NCI-H2171 treated with DMSO at 0.1 percent for 48 hours (cell line): ENCODE results near the gene FAM120AOS.
A peak's percentile ranks its signal among the peaks of the same experiment; 100 is the strongest.
"Not testable (repeated sequence)": the region's sequence is repeated elsewhere in the genome, so short reads cannot be mapped to it uniquely, and the experiment has no call there.

ENCODE experiments used
- DNase-seq: peaks from one replicate; lab custom pipeline; 2025; lab: John Stamatoyannopoulos, UW

FAM120AOS gene

DNA sequence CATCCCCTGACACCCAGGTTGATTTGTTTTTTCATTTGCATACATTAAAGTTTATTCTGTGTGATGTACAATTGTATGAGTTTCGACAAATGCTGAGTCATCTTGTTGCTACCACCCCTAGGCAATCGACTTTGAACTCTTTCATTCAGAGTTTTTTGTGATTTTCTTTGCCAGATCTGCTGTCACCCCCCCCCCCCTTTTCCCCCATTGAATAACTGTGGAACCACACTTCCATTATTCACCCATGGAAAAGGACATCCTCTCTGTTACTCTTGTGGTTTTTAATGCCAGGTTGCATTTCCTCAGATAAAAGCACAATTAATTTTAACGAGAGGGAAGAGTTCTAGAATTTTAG lies 13.7 kb upstream of the FAM120AOS start:
- no peak for DNase-seq

- no peak for DNase-seq
These were observed 13.2 kb upstream of the FAM120AOS start for GRCh38 chr9:93466416-93467061.

- DNase-seq, result no peak
These were observed 12.5 kb upstream of the FAM120AOS start for GRCh38 chr9:93465855-93466254.

DNA sequence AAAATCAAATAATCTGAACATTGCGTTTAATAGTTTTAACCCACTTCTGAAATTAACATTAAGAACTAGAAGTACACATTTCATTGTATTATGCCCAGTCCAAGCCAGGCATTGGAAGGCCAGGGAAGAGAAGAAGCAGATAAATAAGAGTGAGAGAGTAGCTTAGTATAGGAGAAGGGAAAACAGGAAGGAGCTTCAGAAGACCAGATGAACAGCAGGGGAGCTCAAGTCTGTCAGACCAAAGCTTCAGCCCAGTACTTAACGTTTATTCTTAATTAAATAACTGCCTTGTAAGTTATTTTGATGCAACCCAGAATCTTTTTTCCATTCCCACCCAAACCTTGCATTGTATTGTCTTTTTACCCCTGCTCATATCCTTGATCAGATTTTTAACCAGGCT lies 11.5 kb upstream of the FAM120AOS start:
- DNase-seq, result no peak

- no peak for DNase-seq
These were observed 11.0 kb upstream of the FAM120AOS start for GRCh38 chr9:93464395-93464794.

GRCh38 chr9:93463638-93464248 lies 10.4 kb upstream of the FAM120AOS start:
- DNase-seq, result no peak

GRCh38 chr9:93461821-93462220 lies 8.4 kb upstream of the FAM120AOS start:
- no peak for DNase-seq

DNA sequence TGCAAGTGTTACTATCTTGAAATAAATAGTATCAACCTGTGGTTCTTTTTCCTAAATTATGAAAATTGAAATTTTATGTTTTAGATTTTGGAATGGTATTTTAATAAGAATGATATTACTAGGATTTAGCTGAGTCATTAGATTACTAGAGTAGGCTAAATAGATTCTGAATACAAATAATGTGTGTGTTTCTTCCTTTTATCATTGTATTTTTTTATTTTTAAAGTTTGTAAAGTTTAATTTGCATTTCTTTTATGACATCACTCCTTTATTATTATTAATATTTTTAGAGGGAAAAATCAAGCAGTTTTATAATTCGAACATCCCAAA lies 8.0 kb upstream of the FAM120AOS start:
- DNase-seq, result no peak

GRCh38 chr9:93460689-93461413 lies 7.5 kb upstream of the FAM120AOS start:
- no peak for DNase-seq

DNA sequence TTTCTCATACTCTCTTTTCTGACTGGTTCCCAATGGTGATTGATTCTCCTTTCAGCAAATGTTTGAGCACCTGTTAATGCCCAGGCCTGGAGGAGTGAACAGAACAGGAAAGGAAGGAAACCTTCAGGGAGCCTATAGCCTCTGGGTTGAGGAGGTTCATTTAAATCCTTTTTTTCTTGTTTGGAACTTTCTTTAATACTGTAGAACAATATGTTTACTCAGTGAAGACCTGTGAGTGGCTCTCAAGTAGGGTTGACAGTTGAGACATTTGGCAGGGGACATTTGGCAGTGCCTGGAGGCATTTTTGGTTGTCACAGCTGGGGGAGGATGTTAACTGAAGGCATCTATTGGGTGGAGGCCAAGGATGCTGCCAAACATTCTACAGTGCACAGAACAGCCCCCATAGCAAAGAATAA lies 6.1 kb upstream of the FAM120AOS start:
- no peak for DNase-seq

GRCh38 chr9:93458712-93459111 lies 5.3 kb upstream of the FAM120AOS start:
- no peak for DNase-seq

- DNase-seq, result no peak
These were observed 3.6 kb upstream of the FAM120AOS start for GRCh38 chr9:93457006-93457405.

DNA sequence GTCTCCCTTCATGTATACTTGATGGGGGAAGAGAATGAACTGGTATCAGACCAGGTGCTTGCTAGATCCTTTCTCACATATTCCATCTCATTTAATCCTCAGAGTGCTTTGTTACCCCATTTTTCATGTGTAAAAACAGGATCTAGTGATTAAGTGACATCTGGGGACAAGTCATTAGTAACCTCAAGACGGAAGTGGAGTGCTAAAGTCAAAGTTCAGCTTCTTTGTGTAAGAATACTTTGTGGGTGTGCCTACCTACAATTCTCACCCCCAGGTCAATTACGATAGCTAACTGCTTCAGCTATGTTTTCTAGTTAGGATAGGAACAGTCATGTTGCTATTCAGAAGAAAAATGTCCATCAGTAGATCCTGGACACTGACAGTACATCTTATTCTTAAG lies 3.1 kb upstream of the FAM120AOS start:
- DNase-seq, result no peak

DNA sequence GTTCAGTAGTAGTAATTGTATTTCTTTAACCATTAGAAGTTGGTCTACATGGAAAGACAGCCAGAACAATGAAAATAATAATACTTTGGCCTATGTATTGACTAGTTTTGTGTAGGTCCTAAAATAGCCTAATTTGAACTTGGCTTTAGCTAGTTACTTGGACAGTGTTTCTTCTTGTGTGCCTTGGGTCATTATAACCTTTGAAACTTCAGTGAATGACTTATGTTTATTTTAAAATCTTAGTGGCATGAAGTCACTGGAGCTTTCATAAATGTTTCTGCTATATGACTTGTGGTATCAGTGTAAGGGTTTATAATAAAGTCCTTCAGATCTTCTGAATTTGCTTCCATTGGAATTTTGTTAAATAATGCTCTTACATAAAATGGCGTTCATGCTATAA lies 2.6 kb upstream of the FAM120AOS start:
- no peak for DNase-seq

- DNase-seq, result no peak
These were observed 703 bp downstream of the FAM120AOS start for GRCh38 chr9:93452710-93453046.

- peak; percentile 36 for DNase-seq
These were observed 1.3 kb downstream of the FAM120AOS start for GRCh38 chr9:93451849-93452709.

GRCh38 chr9:93450945-93451815 lies 2.2 kb downstream of the FAM120AOS start, which contains the start of gene FAM120A:
Gene FAM120A (plus strand): TSS chr9:93451685. CDS start chr9:93451916, 231 bp downstream.
- DNase-seq, result peak; percentile 62

DNA sequence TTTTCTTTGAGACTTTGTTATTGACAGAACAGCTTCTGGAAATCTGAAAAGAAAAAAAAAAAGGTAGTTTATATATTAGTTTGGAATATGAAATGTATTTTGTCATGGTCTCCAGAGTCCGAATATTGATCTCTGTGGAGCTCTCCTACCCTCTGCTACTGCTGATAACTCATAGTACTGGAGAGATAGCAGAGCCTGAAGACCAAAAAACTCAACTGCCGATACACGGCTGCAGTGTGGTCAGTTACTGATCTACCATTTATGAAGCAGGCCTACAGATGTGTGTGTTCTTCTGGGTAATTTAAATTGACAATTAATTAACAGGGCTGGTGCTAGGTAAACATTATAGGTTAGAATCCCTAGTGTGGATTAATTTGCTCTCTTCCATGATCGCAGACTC lies 5.7 kb downstream of the FAM120AOS start:
- DNase-seq, result no peak

DNA sequence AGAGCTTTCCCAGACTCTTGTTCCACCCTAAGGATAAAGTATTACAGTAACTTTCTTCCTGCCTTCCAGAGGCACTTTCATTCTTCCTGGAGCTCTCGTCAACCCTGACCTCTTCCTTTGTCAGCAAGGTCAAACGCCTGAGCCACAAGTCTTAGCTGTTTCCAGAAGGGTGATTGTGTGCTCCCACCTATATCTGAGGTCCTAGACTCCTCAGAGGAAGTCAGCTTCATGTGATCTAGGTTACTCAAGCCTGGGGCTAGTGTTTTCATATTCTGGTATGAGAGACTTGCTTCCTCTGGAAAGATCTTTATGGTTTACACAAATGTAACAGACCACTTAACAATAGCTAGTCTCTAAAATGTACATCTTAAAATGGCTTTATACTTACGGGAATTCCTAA lies 7.3 kb downstream of the FAM120AOS start:
- DNase-seq, result no peak

- no peak for DNase-seq
These were observed 12.3 kb downstream of the FAM120AOS start for GRCh38 chr9:93440896-93441580.

- DNase-seq, result not testable (repeated sequence)
These were observed 14.1 kb downstream of the FAM120AOS start for GRCh38 chr9:93439301-93439700.
